ENCODE data around the gene SEMA3C. TPM values are rescaled to one million over a fixed set of nuclear protein-coding genes. Genes with fewer than 3 reads are reported as not detected.

The SEMA3C gene
- total RNA-seq, 1 donor from 2014 or later: 496 TPM

DNA sequence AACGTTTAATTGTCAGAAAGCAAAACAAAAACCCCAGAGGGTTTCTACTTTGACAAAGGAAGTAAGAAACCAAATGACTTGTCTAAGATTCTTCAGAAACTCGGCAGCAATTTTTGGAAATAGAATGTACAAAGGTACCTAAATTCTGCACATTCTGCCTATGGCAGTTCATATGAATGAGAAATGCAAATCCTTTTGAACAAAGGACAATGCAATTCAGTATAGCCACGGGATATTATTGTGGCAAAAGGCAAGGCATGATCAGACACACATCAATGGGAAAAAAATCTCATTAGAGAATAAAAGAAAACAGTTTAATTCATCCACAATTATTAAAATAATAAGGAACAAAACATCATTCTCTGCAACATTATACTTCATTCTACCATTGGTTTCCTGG lies 93.4 kb downstream of the SEMA3C start:
- no peak for DNase-seq (ENCODE audit: low spot score in 2 of 2, unreplicated experiment in 2 of 2)
- no peak for TF ChIP-seq CTCF (IDR thresholded peaks at IDR 0.05; ENCODE audit: unreplicated experiment)
- Mint-ChIP-seq H3K27ac (peak overlapping the region; percentile 77), H3K9me3 (no peaks in the 10 kb centered on the region), H3K4me1 (peaks cover 40% of the 10 kb centered on the region), H3K4me3 (no peak overlapping the region), H3K27me3 (ENCODE audit: low read depth) (no peaks in the 10 kb centered on the region), H3K36me3 (peaks cover 19% of the 10 kb centered on the region)

- Mint-ChIP-seq H3K9me3 (no peaks in the 10 kb centered on the region), H3K27ac (peak overlapping the region; percentile 18), H3K36me3 (peaks cover 19% of the 10 kb centered on the region), H3K4me3 (no peak overlapping the region), H3K27me3 (ENCODE audit: low read depth) (no peaks in the 10 kb centered on the region), H3K4me1 (peaks cover 34% of the 10 kb centered on the region)
- TF ChIP-seq CTCF (IDR thresholded peaks at IDR 0.05; ENCODE audit: unreplicated experiment): no peak
- no peak for DNase-seq (ENCODE audit: low spot score in 2 of 2, unreplicated experiment in 2 of 2)
These were observed 94.6 kb downstream of the SEMA3C start for GRCh38 chr7:80824253-80824652.

GRCh38 chr7:80823057-80823456 lies 95.8 kb downstream of the SEMA3C start:
- Mint-ChIP-seq H3K4me3 (no peak overlapping the region), H3K36me3 (peaks cover 21% of the 10 kb centered on the region), H3K9me3 (no peaks in the 10 kb centered on the region), H3K4me1 (peaks cover 42% of the 10 kb centered on the region), H3K27me3 (ENCODE audit: low read depth) (no peaks in the 10 kb centered on the region), H3K27ac (no peak overlapping the region)
- no peak for TF ChIP-seq CTCF (IDR thresholded peaks at IDR 0.05; ENCODE audit: unreplicated experiment)
- no peak for DNase-seq (ENCODE audit: low spot score in 2 of 2, unreplicated experiment in 2 of 2)

DNA sequence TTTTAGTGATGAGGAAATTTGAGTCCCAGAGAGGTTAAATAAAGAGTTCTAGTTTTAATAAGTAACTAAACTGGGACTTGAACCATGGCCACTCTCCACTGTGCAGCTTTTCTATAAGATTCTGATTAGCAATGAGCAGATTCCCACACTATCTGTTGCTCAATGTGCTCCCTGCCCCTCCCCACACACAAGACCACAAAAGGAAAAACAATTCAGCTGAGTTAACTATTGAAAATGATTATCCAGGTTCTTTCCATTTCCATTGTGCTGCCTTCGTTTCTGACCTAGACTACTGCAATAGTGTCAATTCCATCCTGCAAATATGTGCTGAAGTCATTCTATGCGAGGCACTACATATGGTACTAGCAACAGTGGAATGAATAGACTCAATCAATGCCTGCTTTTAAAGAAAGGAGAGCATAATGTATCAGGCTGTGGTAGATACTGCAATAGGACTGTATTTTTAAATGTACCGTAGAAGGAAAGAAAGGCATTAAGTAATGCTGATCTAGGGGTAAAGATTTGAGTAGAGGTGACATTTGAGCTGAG lies 97.0 kb downstream of the SEMA3C start:
- Mint-ChIP-seq H3K9me3 (no peaks in the 10 kb centered on the region), H3K27me3 (ENCODE audit: low read depth) (no peaks in the 10 kb centered on the region), H3K4me1 (peaks cover 36% of the 10 kb centered on the region), H3K27ac (peak overlapping the region; percentile 39), H3K36me3 (peaks cover 21% of the 10 kb centered on the region), H3K4me3 (no peak overlapping the region)
- no peak for DNase-seq (ENCODE audit: low spot score in 2 of 2, unreplicated experiment in 2 of 2)
- TF ChIP-seq CTCF (IDR thresholded peaks at IDR 0.05; ENCODE audit: unreplicated experiment): no peak

DNA sequence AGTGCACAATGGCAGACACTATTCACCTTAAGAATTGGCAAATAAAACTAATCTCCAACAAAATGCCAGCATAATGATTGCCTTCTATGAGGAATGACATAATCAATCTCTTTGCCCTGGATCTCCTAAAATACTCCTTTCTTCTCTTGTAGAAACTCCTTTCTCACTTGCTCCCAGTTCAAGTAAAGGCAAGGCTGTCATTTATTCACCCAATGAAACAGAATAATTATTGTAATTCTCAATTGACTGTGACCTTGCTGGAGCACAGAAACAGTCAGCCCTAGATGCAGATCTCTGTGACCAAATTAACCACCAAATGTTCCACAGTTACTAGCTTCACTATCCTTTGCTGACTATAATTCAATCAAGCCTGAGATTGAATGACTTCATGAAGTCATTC lies 99.3 kb downstream of the SEMA3C start:
- H3K4me3 Mint-ChIP-seq: no peak overlapping the region
- H3K36me3 Mint-ChIP-seq: peaks cover 30% of the 10 kb centered on the region
- H3K27ac Mint-ChIP-seq: peak overlapping the region; percentile 84
- peaks cover 23% of the 10 kb centered on the region for H3K4me1 Mint-ChIP-seq
- H3K9me3 Mint-ChIP-seq: no peaks in the 10 kb centered on the region
- DNase-seq (ENCODE audit: low spot score in 2 of 2, unreplicated experiment in 2 of 2): no peak
- no peak for TF ChIP-seq CTCF (IDR thresholded peaks at IDR 0.05; ENCODE audit: unreplicated experiment)
- no peaks in the 10 kb centered on the region for H3K27me3 Mint-ChIP-seq (ENCODE audit: low read depth)

DNA sequence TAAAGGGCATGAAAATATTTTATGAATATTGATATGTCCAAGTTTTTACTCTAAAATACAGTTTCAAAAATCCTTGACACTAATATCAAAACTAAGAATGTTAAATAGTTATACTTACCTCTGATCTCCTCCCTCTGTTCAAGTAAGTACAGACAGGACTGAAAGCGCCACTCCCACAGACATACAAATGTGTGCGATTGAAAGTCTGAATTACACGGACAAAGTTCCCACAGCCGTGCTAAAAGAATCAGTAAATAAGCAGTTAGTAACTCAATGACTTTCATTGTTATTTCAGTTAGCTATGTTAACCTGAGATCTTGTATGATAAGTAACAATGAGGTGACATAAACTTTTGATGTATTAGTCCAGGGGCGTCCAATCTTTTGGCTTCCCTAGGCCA lies 100.7 kb downstream of the SEMA3C start:
- DNase-seq (ENCODE audit: low spot score in 2 of 2, unreplicated experiment in 2 of 2): no peak
- H3K4me1 Mint-ChIP-seq: peaks cover 21% of the 10 kb centered on the region
- no peaks in the 10 kb centered on the region for H3K9me3 Mint-ChIP-seq
- H3K36me3 Mint-ChIP-seq: peaks cover 38% of the 10 kb centered on the region
- H3K27ac Mint-ChIP-seq: peak overlapping the region; percentile 91
- H3K27me3 Mint-ChIP-seq (ENCODE audit: low read depth): no peaks in the 10 kb centered on the region
- no peak overlapping the region for H3K4me3 Mint-ChIP-seq
- TF ChIP-seq CTCF (IDR thresholded peaks at IDR 0.05; ENCODE audit: unreplicated experiment): no peak
